ENCODE results near the gene BEAN1.

BEAN1 gene

DNA sequence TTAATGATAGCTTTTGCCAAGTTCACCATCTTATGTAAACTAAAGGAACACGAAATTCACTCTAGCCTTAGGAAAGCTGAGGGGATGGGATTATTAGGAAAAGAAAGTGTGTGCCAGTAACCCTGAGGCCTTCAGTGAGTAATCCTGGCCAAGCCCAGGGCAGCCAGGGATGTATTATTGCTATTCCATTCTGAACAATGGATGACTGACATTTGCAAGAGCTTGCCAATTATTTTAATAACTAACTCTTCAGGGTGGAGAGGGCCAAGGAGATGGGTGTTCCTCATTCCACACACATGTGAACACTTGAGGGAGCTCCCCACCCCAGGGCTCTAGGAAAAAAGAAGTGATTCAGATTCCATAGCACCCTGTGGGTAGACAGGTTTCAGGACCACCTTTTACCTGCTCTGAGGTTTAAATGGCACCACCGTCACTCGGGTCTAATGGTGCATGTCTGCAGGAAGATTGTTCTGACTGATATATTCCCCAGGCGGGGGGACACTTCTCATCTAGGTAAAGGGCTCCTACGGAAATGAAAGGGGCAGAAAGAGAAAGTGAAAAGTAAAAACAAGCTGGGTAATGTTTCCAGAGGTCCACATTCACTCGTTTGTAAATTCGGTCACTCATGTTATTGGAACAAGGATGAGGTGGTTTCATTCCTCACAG, 81.3 kb downstream of the BEAN1 start:
- DNase-seq (ENCODE audit: low read depth in 1 of 2, low spot score in 1 of 2) = no peak
- Histone ChIP-seq H3K27ac (replicated peaks) (no peak overlapping the region), H3K27me3 (ENCODE audit: insufficient read depth, poor library complexity, severe bottlenecking) (no peaks in the 10 kb centered on the region), H3K4me3 (replicated peaks; ENCODE audit: insufficient read depth, low read length) (no peak overlapping the region)
- TF ChIP-seq SPI1 (IDR thresholded peaks at IDR 0.05; ENCODE audit: borderline replicate concordance, low read depth) (no peak), POLR2AphosphoS5 (IDR thresholded peaks at IDR 0.05; ENCODE audit: low read depth) (no peak), GABPA (IDR thresholded peaks at IDR 0.05; ENCODE audit: low read depth) (no peak)
- TF ChIP-seq, protein P1, sequence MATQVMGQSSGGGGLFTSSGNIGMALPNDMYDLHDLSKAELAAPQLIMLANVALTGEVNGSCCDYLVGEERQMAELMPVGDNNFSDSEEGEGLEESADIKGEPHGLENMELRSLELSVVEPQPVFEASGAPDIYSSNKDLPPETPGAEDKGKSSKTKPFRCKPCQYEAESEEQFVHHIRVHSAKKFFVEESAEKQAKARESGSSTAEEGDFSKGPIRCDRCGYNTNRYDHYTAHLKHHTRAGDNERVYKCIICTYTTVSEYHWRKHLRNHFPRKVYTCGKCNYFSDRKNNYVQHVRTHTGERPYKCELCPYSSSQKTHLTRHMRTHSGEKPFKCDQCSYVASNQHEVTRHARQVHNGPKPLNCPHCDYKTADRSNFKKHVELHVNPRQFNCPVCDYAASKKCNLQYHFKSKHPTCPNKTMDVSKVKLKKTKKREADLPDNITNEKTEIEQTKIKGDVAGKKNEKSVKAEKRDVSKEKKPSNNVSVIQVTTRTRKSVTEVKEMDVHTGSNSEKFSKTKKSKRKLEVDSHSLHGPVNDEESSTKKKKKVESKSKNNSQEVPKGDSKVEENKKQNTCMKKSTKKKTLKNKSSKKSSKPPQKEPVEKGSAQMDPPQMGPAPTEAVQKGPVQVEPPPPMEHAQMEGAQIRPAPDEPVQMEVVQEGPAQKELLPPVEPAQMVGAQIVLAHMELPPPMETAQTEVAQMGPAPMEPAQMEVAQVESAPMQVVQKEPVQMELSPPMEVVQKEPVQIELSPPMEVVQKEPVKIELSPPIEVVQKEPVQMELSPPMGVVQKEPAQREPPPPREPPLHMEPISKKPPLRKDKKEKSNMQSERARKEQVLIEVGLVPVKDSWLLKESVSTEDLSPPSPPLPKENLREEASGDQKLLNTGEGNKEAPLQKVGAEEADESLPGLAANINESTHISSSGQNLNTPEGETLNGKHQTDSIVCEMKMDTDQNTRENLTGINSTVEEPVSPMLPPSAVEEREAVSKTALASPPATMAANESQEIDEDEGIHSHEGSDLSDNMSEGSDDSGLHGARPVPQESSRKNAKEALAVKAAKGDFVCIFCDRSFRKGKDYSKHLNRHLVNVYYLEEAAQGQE (IDR thresholded peaks at IDR 0.05; ENCODE audit: insufficient replicate concordance, low read depth) = no peak
- TF ChIP-seq, protein P2, sequence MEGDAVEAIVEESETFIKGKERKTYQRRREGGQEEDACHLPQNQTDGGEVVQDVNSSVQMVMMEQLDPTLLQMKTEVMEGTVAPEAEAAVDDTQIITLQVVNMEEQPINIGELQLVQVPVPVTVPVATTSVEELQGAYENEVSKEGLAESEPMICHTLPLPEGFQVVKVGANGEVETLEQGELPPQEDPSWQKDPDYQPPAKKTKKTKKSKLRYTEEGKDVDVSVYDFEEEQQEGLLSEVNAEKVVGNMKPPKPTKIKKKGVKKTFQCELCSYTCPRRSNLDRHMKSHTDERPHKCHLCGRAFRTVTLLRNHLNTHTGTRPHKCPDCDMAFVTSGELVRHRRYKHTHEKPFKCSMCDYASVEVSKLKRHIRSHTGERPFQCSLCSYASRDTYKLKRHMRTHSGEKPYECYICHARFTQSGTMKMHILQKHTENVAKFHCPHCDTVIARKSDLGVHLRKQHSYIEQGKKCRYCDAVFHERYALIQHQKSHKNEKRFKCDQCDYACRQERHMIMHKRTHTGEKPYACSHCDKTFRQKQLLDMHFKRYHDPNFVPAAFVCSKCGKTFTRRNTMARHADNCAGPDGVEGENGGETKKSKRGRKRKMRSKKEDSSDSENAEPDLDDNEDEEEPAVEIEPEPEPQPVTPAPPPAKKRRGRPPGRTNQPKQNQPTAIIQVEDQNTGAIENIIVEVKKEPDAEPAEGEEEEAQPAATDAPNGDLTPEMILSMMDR (IDR thresholded peaks at IDR 0.05; ENCODE audit: insufficient read depth, low read length) = no peak

DNA sequence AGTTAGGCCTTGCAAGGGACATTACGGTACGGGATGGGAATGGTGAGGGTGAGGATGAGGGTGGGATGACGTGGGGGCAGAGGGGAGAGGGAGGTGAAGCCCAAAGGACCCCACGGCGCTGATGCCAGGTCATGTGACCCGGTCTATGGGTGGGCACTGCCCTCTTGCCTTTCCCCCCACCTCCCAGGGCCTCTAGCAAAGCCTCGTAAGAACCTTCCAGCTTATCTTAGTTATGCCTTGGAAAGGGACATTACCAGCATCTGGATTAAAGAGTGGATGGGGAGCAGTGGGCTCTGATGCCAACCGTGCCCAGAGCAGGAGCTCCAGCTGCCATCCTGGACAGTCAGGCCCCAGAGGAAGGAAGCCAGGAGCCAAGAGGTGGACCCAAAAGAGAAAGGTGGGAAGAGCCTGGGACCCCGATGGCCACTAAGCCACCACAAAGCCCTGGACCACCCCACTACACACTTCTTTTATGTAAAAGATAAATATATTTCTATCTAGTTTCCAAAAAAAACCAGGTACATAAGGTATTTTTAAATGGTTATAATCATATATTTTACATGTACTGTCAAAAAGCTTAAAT, 81.9 kb downstream of the BEAN1 start:
- no peak for DNase-seq (ENCODE audit: low read depth in 1 of 2, low spot score in 1 of 2)
- TF ChIP-seq GABPA (IDR thresholded peaks at IDR 0.05; ENCODE audit: low read depth) (no peak), SPI1 (IDR thresholded peaks at IDR 0.05; ENCODE audit: borderline replicate concordance, low read depth) (no peak)
- TF ChIP-seq, protein P1 (IDR thresholded peaks at IDR 0.05; ENCODE audit: insufficient replicate concordance, low read depth) = no peak
- TF ChIP-seq, protein P2 (IDR thresholded peaks at IDR 0.05; ENCODE audit: insufficient read depth, low read length) = no peak
- Histone ChIP-seq H3K27ac (replicated peaks) (no peak overlapping the region), H3K4me3 (replicated peaks; ENCODE audit: insufficient read depth, low read length) (no peak overlapping the region), H3K27me3 (ENCODE audit: insufficient read depth, poor library complexity, severe bottlenecking) (no peaks in the 10 kb centered on the region)

DNA sequence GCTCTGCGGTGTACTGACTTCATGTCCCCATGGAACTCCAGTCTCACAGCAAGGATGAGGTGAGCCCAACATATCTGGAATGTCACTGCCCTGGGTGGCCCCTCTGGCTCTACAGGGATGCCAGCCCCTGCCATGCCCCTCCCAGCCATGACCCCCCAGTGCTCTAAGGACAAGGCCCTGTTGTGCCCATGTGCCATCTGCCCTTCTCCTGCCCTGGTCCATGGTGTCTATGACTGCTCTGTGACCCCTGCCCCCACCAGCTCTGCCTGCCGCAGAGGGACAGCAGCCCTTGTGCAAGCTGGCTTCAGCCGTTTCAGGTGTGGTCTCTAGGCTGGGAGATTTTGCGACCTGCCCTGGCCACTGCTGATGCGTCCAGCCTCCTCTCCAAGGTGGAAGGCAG, 82.5 kb downstream of the BEAN1 start:
- TF ChIP-seq GABPA (IDR thresholded peaks at IDR 0.05; ENCODE audit: low read depth) (no peak), SPI1 (IDR thresholded peaks at IDR 0.05; ENCODE audit: borderline replicate concordance, low read depth) (no peak), POLR2AphosphoS5 (IDR thresholded peaks at IDR 0.05; ENCODE audit: low read depth) (no peak)
- TF ChIP-seq, protein P1 (IDR thresholded peaks at IDR 0.05; ENCODE audit: insufficient replicate concordance, low read depth) = no peak
- TF ChIP-seq, protein P2 (IDR thresholded peaks at IDR 0.05; ENCODE audit: insufficient read depth, low read length) = no peak
- H3K4me3 ChIP-seq (replicated peaks; ENCODE audit: insufficient read depth, low read length) = no peak overlapping the region
- H3K27me3 ChIP-seq (ENCODE audit: insufficient read depth, poor library complexity, severe bottlenecking) = no peaks in the 10 kb centered on the region
- DNase-seq (ENCODE audit: low read depth in 1 of 2, low spot score in 1 of 2) = no peak
- no peak overlapping the region for H3K27ac ChIP-seq (replicated peaks)

Data from HL-60 (cell line).